GM06990 (cell line): ENCODE measurements around the gene ANKS1B.

Experiments
- DNase-seq: peaks from one replicate; pipeline ENCODE4 v3.0.0-alpha.2; 2011; ENCODE audit not compliant: insufficient read length; ENCODE audit errors: extremely low read depth
- H3K27me3 ChIP-seq: replicated peaks from 2 replicates; pipeline ENCODE4 v1.6.0; 2011; ENCODE audit warnings: low read length; ENCODE audit not compliant: control insufficient read depth, insufficient read depth
- H3K36me3 ChIP-seq: 2 replicates; pipeline ENCODE4 v1.5.1; 2011; ENCODE audit warnings: low read length; ENCODE audit not compliant: control insufficient read depth, insufficient read depth
- H3K4me3 ChIP-seq: replicated peaks from 2 replicates; pipeline ENCODE4 v1.5.1; 2011; ENCODE audit warnings: low read depth, mild to moderate bottlenecking, control low read depth, low read length
- CTCF ChIP-seq: IDR thresholded peaks from 2 replicates; pipeline ENCODE4 v1.5.1; 2011; ENCODE audit warnings: low read length, control low read depth, mild to moderate bottlenecking, inconsistent platforms; ENCODE audit not compliant: insufficient read depth, poor library complexity, severe bottlenecking

The ANKS1B gene

GRCh38 chr12:99059824-99060511 lies 924.8 kb downstream of the ANKS1B start:
- H3K27me3 ChIP-seq, result peaks cover 3% of the 10 kb centered on the region; the same call in 1 of the 2 replicates
- no peak for TF ChIP-seq CTCF
- DNase-seq, result no peak

GRCh38 chr12:99057670-99058069 lies 927.1 kb downstream of the ANKS1B start:
- no peak for TF ChIP-seq CTCF
- H3K4me3 ChIP-seq, result no peak overlapping the region
- no peak for DNase-seq
- H3K27me3 ChIP-seq, result peaks cover 3% of the 10 kb centered on the region; the same call in 1 of the 2 replicates
- H3K36me3 ChIP-seq, result no peaks in the 10 kb centered on the region

More at GRCh38 chr12:99059824-99060511, 924.8 kb downstream of the ANKS1B start:
- H3K36me3 ChIP-seq, result no peaks in the 10 kb centered on the region
- H3K4me3 ChIP-seq, result no peak overlapping the region

- Histone ChIP-seq H3K27me3 (peaks cover 3% of the 10 kb centered on the region; the same call in 1 of the 2 replicates), H3K4me3 (no peak overlapping the region), H3K36me3 (no peaks in the 10 kb centered on the region)
- DNase-seq, result no peak
- no peak for TF ChIP-seq CTCF
Observed at GRCh38 chr12:99056186-99056585, 928.5 kb downstream of the ANKS1B start.

- TF ChIP-seq CTCF, result no peak
- Histone ChIP-seq H3K36me3 (no peaks in the 10 kb centered on the region), H3K27me3 (peaks cover 2% of the 10 kb centered on the region; the same call in 1 of the 2 replicates), H3K4me3 (no peak overlapping the region)
- no peak for DNase-seq
Observed at GRCh38 chr12:99055299-99055698, 929.4 kb downstream of the ANKS1B start.

- H3K36me3 ChIP-seq, result no peaks in the 10 kb centered on the region
- no peak for TF ChIP-seq CTCF
- peaks cover 2% of the 10 kb centered on the region; the same call in 1 of the 2 replicates for H3K27me3 ChIP-seq
- no peak overlapping the region for H3K4me3 ChIP-seq
- no peak for DNase-seq
Observed at GRCh38 chr12:99054601-99055128, 930.1 kb downstream of the ANKS1B start.
